EL (cell line): Measurements from ENCODE around the gene FAM20C.
"Not testable (repeated sequence)": the region's sequence is repeated elsewhere in the genome, so short reads cannot be mapped to it uniquely, and the experiment has no call there.

Source experiments
- DNase-seq: peaks from one replicate; pipeline ENCODE4 v3.0.0-alpha.2; 2016

Gene FAM20C

GRCh38 chr7:297141-297540 lies 104.8 kb downstream of the FAM20C start:
- DNase-seq, result not testable (repeated sequence)

GRCh38 chr7:297611-298374 lies 105.4 kb downstream of the FAM20C start:
- no peak for DNase-seq

DNA sequence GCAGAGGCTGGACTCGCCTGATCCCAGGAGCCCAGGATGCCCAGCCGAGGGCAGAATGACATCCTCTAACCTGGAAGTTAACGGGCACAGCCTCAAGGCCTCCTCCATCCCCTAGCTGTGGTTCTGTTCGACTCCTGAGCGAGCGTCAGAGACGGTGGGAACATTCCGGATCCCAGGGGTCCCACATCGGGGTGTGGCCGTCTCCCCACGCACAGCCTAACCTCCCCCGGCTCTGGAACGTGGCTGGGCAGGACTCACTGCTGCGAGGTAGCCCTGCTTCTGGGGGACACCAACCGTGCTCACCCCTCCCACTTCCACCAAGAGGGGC lies 106.0 kb downstream of the FAM20C start:
- no peak for DNase-seq

GRCh38 chr7:298743-299142 lies 106.4 kb downstream of the FAM20C start:
- no peak for DNase-seq

DNA sequence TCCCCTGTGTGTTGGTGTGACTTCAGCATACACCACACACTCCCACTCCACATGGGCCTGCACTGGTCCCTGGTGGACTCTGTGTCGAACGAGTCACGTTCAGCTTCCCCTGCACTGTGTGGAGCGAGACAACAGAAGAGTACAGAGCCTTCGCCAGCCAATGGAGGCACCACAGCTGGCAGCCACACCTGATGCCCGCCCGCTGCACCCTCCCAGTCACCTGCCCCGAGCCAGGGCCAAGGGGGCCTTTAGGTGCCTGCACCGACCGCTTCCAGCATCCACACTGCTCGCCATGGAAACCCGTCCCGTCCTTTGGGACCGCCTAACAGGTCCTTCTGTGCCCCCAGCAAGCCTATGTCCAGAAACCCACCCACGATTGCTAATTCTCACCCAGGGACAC lies 106.8 kb downstream of the FAM20C start:
- DNase-seq, result no peak

DNA sequence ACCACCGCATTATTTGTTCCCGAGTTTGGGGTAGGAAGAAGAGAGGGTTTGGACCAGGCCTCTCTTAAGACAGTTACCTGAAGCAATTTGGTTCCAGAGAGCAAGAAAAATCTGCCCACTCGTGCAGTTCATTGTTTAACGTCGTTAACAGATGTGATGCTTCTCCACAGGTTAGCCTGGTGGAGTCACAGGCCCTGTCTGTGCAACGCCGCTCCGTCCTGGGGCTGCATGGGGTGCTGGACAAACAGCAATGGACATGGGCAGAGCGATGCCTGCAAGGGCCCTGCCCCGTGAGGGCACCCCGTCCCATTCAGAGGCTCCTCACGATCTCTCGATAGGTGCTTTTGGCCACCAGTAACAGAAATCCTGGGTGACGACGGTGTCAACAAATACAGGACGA lies 107.3 kb downstream of the FAM20C start:
- no peak for DNase-seq

- no peak for DNase-seq
Observed at GRCh38 chr7:300048-300447, 107.7 kb downstream of the FAM20C start.

DNA sequence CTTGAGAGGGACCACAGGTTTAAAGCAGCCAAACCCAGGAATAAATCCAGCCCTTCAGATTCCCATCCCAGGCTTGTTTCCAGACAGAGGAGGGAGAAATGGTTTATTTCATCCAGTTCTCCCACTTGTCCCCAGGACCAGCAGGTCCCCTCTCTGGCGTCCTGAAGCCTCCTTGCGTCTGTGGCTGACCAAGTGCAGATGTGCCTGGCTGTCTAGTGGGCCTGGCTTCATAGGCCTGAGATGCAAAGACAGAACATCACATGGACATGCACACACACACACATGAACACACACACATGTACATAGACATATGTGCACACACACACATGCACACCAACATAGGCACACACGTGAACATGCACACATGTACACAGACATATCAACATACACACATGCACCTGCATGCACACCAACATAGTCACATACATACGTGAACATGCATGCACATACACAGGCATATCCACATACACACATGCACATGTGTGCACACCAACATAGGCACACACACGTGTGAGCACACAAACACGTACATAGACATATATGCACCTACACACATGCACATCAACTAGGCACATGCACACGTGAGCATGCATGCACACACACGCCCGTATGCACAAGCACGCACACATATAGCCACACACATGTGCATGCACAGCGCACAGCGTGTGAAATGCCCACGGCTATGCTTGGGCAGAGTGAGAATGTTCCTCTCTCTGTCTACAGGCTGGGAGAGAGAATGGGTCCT lies 108.3 kb downstream of the FAM20C start:
- DNase-seq, result no peak

DNA sequence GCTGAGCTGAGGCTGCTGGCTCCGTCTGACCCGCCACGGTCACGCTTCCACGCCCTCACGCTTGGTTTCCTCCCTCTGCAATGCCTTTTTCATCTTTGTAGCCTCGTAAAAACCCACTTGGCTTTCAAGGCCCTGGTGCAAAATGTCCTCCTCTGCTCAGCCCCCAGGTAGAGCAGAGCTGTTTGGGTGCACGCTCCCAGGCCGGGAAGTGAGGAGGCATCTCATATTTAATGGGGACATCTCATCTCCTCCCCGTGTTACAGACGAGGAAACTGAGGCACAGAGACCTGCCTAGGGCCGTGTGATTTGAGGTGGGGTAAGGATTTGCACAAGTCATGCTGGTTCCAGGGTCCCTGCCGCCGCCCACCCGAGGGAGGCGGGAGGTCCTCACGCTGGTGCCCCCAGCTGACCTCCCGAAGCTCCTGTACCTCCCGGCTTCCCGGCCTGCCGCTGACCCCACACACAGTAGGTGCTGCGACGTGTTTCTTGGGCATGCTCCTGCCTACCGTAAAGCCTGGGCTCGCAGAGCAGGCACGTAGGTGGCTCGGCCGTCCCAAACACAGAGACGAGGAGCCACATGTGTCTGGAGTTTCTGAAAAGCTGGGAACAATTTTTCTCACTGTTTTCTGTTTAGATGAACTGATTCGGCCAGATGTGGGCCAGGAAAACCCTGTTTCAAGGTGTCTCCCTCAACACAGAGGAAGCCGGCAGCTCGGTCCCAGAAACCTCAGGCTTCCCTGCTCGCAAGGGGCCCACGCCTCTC lies 109.1 kb downstream of the FAM20C start:
- no peak for DNase-seq

- DNase-seq, result no peak
Observed at GRCh38 chr7:302054-302992, 110.0 kb downstream of the FAM20C start.

DNA sequence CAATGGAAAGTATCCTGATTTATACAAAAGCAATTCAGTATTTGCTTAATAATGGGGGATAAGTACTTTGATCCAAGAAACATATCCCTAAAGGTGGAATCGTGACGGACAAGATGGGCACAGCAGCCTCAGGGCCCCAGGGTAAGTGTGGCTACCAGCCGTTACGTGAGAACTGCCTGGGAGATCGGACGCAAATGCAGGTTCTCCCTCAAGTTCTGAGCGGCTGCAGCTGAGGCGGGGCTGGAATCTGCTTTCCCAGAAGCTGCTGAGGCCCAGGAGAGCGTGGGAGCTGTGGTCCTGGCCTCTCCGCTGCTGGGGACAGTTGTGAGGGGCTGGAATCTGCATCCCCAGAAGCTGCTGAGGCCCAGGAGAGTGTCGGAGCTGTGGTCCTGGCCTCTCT lies 111.1 kb downstream of the FAM20C start:
- DNase-seq, result no peak

DNA sequence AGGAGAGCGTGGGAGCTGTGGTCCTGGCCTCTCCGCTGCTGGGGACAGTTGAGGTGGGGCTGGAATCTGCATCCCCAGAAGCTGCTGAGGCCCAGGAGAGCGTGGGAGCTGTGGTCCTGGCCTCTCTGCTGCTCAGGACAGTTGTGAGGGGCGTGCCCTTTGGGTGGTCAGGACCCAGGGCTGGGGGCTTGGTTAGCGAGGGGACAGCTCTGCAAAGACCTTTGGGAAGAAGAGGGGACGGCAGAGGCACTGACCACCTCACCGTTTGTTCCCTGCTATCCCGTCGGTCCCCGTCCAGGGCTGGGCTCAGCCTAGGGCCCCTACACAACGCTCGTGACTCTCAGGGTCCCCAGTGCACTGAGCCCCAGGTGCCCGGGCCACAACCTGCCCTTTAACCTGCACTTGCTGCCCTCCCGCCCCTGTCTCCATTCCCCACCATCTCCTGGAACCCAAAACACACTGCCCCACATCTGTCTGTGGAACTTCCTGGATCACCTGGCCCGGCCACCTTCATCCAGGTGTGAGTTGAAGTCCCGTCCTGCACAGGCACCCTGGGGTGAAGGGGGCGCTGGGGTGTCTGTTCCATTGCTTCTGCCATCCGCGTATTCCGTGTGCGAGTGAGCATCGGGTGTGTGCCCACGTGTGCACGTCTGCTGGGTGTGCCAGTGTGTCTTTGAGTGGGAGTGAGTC lies 111.7 kb downstream of the FAM20C start:
- DNase-seq, result no peak

- no peak for DNase-seq
Observed at GRCh38 chr7:304574-305409, 112.4 kb downstream of the FAM20C start.

DNA sequence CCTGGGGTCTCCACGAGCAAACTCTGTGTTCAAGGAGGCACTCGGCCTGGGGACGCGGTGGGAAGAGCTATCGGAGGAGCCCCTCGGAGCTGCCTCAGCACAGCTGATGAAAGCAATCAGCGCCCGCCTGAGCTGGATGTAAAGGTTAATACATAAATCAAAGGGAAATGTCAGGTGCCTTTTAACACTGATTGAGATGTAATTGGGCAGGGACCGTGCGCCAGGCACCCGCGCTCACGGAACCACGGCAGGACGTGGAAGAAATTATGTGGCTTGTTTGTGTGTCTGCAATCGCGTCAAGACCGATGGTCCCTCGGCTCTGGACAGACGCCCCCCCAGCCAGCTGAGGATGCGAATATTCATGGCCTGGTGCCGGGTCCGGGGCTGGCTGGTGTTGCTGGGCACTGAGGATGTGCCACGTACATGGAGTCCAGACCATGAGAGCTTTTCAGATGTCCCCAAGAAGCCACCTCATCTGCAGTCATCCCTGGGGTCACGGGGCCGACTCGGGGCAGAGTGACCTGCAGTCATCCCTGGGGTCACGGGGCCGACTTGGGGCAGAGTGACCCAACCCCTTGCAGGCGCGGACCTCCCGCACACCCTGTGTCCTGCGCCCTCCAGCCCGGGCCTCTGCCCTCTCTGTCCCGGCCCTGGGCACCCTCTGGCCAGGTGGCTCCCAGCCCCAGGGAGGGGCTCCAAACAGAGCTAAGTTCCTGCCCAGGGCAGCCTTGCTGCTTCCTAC lies 113.2 kb downstream of the FAM20C start:
- DNase-seq, result no peak

DNA sequence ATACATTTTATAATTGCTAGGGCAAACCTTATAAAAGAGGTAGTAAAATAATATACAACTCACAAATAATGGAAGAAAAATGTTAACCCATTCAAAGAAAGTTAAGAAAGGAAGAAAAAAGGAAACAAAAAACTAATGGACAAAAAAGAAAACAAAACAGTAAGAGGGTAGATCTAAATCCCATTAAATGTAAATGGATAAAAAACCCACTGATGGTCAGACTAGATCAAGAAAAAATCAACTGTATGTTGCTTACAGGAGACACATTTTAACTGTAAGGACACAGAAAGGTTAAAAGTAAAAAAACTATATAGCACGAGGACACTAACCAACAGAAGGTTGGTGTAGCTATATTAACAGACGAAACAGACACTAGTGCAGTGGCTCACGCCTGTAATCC lies 115.6 kb downstream of the FAM20C start:
- DNase-seq, result no peak

DNA sequence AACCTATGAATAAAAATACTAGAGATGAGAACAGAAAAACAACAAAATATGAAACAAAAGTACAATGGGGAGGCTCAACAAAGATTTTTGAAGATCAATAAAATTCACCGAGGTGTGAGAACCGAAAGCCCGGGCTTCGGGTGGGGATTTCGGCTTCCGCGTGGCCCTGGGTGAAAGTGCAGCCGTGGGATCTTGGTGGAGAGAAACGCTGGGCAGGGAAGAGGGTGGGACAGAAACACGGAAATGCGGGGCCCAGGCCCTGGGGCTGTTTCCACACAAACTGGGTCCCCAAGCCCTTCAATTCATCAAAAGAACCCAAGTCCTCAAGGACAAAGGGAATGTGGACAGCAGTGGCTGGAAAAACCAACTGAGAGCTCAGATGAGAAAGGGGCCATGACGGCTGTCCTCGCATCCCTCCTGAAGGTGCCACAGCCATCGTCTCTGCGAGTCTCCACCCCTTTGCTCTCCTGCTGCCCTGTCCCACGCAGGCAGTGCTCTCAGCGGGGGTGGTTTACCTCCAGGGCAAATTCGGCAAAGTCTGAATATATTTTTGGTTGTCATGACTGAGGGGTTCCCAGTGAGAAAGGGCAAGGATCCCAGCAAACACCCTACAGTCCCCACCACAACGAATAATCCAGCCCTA lies 117.3 kb downstream of the FAM20C start:
- DNase-seq, result no peak
